OCI-LY7 (cell line): Measurements from ENCODE around the gene NUP93.

Experiments used
- CTCF ChIP-seq: fragments of 200-600 bp; sonication (generic); conservative IDR thresholded peaks from 2 replicates; pipeline ENCODE4 v1.5.1; 2014; ENCODE audit warnings: mild to moderate bottlenecking, antibody characterized with exemption, low read length, moderate library complexity, mixed read lengths
- EZH2phosphoT487 ChIP-seq: fragments of 200-600 bp; sonication (generic); IDR thresholded peaks from 2 replicates; pipeline ENCODE4 v1.6.1; 2018; ENCODE audit warnings: low read depth, borderline replicate concordance, mild to moderate bottlenecking, mixed run types, antibody characterized with exemption, low read length, moderate library complexity, mixed read lengths

- TF ChIP-seq CTCF (no peak), EZH2phosphoT487 (no peak)
Measured at GRCh38 chr16:56702836-56703235, 27.1 kb upstream of the NUP93 start.
